ENCODE data around the gene BAZ1B.
"Not testable (repeated sequence)": the region's sequence is repeated elsewhere in the genome, so short reads cannot be mapped to it uniquely, and the experiment has no call there.

BAZ1B gene

GRCh38 chr7:73427902-73428787 lies 93.9 kb downstream of the BAZ1B start:
- no peak for DNase-seq (ENCODE audit: low read depth)

DNA sequence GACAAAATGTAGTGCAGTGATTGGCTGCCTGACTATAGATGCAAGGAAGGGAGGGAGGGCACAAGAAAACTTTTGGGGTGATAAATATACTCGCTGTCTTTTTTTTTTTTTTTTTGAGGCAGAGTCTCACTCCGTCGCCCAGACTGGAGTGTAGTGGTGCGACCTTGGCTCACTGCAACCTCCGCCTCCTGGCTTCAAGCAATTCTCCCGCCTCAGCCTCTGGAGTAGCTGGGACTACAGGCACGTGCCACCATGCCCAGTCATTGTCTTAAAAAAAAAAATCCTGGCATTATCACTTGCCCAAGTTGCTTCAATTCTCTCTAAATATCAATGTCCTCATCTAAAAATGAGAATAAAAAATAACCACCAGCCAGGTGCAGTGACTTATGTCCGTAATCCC lies 96.1 kb downstream of the BAZ1B start:
- DNase-seq (ENCODE audit: low read depth) = no peak

GRCh38 chr7:73425356-73425983 lies 96.6 kb downstream of the BAZ1B start:
- no peak for DNase-seq (ENCODE audit: low read depth)

DNA sequence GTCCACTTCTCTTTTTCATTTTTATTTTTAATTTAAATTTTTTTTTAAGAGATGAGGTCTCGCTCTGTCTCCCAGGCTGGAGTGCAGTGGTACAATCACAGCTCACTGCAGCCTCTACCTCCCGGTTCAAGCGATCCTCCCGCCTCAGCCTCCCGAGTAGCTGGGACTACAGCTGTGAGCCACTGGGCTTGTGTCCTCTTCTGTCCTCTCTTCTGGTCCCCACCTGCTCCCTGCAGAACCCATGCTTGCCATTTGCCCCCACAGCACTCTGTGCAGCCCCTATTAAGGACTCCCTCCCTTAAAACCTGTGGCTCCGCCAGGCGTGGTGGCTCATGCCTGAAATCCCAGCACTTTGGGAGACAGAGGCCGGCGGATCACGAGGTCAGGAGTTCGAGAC lies 97.6 kb downstream of the BAZ1B start:
- no peak for DNase-seq (ENCODE audit: low read depth)

DNA sequence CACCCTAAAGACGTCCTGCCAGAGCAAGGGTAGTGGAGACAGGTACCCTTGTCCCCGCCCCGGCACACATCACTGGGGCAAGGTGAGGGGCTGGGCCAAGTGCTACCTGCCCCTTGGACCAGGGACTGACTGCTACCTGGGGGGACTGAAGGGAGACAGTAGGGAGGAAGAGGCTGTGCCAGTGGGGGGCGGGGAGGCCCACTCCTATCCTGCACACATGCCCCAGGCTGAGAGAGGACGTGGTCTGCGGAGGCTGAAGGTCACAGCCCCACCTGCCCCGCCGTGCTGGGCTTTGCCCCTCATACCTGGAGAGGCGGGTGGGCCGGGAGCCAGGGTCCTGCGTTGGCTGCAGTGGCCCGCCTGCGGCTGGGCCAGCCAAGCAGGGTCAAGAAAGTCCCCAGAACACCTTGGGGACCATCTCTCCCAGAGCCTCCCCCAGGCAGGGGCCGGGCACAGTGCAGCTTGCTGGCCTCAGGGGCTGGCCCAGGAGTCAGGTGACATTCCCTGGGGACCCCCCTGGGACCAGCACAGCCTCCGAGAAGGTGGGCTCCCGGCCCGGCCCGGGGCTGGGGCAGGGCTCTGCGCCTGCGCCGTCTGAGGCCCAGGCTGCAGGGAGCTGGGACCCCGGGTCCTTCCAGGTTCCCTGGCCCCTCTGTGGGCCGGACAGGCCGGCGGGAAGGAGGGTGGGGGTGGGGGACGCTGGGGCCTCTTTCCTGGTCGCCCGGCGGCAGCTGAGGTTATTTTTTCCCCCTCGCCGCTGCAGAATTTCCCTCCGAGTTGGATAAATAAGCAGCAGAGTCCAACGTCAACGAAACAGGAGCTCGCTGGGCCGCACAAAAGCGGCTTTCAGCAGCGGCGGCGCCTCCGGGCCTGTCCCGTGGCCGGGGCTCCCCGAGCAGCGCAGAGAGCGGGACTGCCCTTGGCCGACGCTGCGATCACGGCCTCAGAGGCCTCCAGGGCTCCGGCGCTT lies 98.3 kb downstream of the BAZ1B start:
- DNase-seq (ENCODE audit: low read depth) = no peak

DNA sequence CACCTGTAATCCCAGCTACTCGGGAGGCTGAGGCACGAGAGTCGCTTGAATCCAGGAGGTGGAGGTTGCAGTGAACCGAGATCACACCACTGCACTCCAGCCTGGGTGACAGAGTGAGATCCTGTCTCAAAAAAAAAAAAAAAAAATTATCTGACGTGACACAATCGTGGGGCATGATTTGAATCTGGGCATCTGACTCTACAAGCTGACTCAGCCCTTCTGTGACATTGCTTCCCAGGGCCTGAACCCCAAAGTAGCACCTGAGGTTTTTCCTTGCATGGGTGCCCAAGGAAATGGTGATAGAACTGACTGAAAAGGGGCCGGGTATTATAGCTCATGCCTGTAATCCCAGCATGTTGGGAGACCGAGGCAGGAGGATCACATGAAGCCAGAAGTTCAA lies 101.5 kb downstream of the BAZ1B start:
- not testable (repeated sequence) for DNase-seq (ENCODE audit: low read depth)

DNA sequence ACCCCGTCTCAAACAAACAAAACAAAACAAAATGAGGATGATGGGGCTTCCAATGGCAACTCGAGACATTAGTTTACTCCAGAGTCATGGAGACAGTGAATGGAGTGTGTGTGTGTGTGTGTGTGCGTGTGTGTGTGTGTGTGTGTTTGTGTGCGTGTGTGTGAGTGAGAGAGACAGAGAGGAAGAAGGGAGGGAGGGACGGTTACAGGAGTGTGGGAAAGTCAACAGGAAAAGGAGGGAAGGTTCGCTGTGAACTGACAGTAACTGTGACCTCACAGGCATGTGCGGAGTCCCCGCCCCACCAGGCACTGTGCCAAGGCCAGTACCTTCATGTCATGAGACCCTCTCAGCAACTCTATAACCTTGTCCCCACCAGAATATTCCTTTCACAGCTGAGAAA lies 102.1 kb downstream of the BAZ1B start:
- not testable (repeated sequence) for DNase-seq (ENCODE audit: low read depth)

- DNase-seq (ENCODE audit: low read depth) = no peak
Observed at GRCh38 chr7:73418113-73418703, 103.9 kb downstream of the BAZ1B start.

GRCh38 chr7:73410541-73411131 lies 111.5 kb downstream of the BAZ1B start:
- not testable (repeated sequence) for DNase-seq (ENCODE audit: low read depth)

DNA sequence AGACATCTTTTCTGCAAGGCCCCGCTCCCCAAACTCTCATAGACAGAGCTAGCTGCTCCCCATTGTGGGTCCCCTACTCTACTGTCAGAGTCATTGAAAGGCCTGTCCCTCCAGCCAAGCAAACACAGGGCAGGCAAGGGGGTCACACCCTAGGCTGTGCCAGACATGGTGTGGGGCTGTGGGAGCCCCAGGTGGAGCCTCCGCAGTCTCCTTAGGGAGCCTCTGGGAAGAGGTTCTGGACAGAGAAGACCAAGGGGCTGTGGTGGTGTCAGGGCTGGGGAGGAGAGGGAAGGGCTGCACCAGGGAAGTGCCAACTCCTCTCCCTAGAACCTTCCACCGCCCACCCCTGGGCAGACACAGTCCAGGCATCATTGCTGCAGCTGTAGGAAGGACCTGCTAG lies 117.2 kb downstream of the BAZ1B start:
- not testable (repeated sequence) for DNase-seq (ENCODE audit: low read depth)

DNA sequence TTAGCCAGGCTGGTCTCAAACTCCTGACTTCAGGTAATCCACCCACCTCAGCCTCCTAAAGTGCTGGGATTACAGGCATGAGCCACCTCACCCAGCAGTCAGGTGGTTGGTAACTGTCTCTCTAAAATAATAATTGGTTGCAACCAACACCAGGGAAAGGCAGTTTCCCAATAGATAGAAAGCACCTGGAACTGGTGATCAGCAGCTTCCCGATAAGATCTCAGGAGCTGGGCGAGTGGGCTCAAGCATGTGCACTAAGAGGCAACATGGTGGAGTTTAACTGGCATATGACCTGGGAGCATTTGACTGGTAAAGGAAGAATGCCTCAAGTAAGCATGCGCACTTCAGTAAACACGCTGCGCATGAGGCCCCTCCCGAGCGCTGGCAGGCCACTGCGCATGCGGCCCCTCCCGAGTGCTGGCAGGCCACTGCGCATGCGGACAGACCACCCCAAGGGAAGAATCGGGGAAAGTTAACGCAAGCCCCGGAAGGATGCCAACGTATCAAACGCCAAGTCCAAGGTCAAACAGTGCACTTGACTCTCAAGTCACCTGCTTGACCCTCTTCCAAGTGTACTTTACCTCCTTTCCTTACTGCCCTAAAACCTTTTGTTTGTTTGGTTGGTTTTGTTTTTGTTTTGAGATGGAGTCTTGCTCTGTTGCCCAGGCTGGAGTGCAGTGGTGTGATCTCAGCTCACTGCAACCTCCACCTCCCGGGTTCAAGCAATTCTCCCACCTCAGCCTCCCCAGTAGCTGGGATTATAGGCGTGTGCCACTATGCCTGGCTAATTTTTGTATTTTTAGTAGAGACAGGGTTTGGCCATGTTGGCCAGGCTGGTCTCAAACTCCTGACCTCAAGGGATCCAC lies 122.7 kb downstream of the BAZ1B start:
- not testable (repeated sequence) for DNase-seq (ENCODE audit: low read depth)

DNA sequence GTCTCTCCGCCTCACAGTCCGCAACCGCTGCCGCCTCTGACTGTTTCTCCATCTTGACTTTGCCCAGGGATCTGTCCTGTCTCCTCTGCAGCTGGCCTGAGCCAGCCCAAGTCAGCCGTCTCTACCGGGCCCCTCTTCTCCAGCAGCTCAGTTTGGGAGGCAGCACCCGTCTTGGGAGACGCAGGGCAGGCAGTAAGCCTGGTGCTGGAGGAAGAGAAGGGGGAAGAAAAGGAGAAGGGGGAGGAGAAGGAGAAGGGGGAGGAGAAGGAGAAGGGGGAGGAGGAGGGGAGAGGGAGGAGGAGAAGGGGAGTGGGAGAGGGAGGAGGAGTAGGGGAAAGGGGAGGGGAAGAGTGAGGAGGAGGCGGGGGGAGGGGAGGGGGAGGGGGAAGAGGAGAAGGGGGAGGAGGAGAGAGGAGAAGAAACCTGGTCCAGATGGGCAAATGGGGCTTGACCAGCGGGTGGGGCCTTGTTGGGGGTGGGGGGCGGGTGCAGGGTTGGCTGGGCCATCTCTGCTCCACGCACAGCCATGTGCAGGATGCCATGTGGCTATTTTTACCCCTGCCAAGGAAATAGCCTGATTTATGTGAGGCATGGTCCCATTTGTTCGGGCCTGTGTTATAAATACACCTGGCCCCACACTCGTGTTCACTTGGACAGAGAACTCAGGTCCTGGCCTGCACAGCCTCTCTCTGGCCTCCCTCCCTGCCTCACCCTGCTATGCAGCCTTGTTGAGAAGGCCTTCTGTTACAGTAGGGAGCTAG lies 124.4 kb downstream of the BAZ1B start:
- DNase-seq (ENCODE audit: low read depth) = no peak

DNA sequence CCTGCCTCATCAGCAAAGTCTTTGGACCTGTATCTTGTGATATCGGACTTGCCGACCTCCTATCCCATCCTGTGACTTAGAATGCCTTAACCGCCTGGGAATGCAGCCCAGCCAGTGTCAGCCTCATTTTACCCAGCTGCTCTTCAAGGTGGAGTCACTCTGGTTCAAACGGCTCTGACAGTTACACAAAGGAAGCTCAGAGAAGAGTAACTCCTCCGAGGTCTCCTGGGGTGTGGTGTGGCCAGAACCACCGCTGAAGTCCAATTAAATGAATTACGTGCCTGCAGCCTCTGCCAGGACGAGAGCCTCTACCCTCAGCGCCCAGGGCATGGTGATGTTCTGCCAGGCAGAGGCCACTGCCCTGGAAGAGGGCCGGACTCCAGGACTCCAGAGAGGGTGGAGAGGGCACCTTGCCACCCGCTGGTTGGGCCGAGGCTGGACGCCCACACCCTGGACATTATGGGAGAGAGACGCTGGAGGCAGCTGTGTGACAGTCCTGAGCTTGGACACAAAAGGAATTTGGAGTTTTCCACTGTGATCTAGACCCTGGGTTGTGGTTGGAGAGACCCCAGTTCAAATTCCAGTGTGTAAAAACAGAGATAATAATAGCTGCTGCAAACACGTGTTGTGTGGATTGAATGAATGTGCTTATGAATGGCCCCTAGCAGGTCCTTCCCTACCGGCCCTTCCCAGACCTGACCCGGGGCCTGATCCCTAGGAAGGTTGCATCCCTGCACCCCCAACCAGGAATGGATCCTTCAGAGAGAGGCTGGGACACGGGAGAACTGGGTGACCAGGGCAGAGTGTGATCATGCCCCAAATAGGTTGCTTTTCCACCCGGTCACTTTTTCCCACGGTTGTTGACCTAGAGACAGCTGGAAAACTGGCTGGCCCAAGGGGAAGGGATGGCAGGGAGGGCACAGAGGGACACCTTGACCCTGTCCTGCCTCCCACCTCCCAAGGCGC lies 126.3 kb downstream of the BAZ1B start:
- no peak for DNase-seq (ENCODE audit: low read depth)

GRCh38 chr7:73394422-73394821 lies 127.7 kb downstream of the BAZ1B start:
- DNase-seq (ENCODE audit: low read depth) = no peak

- no peak for DNase-seq (ENCODE audit: low read depth)
Observed at GRCh38 chr7:73391396-73391795, 130.7 kb downstream of the BAZ1B start.
